PFSK-1 (cell line): ENCODE measurements around the gene CFLAR.

Source experiments
- POLR2AphosphoS5 ChIP-seq: IDR thresholded peaks from 2 replicates; pipeline ENCODE4 v1.6.1; 2012; ENCODE audit warnings: low read depth, mild to moderate bottlenecking, control low read depth, low read length, moderate library complexity
- REST ChIP-seq, 2 experiments: IDR thresholded peaks; 2 replicates each; pipeline versions ENCODE4 v1.6.1 to v1.8.0; 2011 to 2012; ENCODE audit warnings: low read depth in 2 of 2, low read length in 2 of 2, control low read depth in 1 of 2, inconsistent platforms in 1 of 2, mild to moderate bottlenecking in 1 of 2, moderate library complexity in 1 of 2; ENCODE audit not compliant: insufficient read depth in 1 of 2
- SIN3A ChIP-seq: IDR thresholded peaks from 2 replicates; pipeline ENCODE4 v1.6.1; 2012; ENCODE audit warnings: mild to moderate bottlenecking, low read length, moderate library complexity, borderline replicate concordance; ENCODE audit not compliant: insufficient read depth

GRCh38 chr2:201186982-201187381, 71.0 kb downstream of the CFLAR start:
- TF ChIP-seq POLR2AphosphoS5 (no peak), REST (IDR thresholded peaks at IDR 0.05; ENCODE audit: insufficient read depth in 1 of 2, low read depth in 2 of 2, low read length in 2 of 2) (no peak), SIN3A (no peak)
